ENCODE data around the gene RASL11A. TPM values are rescaled to one million over a fixed set of nuclear protein-coding genes. Genes with fewer than 3 reads are reported as not detected.
"Not testable (repeated sequence)": the region's sequence is repeated elsewhere in the genome, so short reads cannot be mapped to it uniquely, and the experiment has no call there.

The RASL11A gene
- total and polyA plus RNA-seq, 8 donors: 1.4 to 6.6 (median 3.1) TPM

DNA sequence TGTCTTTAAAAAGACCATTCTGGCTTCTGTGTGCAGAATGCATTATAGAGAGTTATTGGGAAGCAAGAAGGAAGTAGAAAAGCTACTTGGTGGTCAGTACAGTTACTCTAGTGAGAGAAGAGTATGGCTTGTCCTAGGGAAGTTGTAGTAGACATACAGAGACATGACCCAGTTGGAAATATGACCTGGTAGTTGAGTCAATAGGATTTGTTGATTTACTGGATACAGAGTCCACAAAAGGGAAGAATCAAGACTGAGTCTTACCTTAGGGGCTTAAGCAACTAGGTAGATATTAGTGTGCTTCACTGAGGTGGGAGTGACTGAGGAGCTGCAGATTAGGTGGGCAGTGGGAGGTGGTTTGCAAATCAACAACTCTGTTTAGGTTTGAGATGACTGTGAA, 48.8 kb downstream of the RASL11A start:
- no peak overlapping the region for H3K27ac ChIP-seq
- ATAC-seq (no peak), DNase-seq (no peak), FAIRE-seq (no peak)
- TF ChIP-seq, protein P1, sequence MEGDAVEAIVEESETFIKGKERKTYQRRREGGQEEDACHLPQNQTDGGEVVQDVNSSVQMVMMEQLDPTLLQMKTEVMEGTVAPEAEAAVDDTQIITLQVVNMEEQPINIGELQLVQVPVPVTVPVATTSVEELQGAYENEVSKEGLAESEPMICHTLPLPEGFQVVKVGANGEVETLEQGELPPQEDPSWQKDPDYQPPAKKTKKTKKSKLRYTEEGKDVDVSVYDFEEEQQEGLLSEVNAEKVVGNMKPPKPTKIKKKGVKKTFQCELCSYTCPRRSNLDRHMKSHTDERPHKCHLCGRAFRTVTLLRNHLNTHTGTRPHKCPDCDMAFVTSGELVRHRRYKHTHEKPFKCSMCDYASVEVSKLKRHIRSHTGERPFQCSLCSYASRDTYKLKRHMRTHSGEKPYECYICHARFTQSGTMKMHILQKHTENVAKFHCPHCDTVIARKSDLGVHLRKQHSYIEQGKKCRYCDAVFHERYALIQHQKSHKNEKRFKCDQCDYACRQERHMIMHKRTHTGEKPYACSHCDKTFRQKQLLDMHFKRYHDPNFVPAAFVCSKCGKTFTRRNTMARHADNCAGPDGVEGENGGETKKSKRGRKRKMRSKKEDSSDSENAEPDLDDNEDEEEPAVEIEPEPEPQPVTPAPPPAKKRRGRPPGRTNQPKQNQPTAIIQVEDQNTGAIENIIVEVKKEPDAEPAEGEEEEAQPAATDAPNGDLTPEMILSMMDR (IDR thresholded peaks at IDR 0.05): no peak
- H3K36me3 ChIP-seq: no peaks in the 10 kb centered on the region
- intact Hi-C loops (cut with DNase I): no loop called here
- H3K4me3 ChIP-seq: no peak overlapping the region
- H3K27me3 ChIP-seq: peaks cover 0 to 4% (median 2%) of the 10 kb centered on the region in 4 donors
- H3K9me3 ChIP-seq: no peaks in the 10 kb centered on the region
- no peaks in the 10 kb centered on the region for H3K4me1 ChIP-seq

DNA sequence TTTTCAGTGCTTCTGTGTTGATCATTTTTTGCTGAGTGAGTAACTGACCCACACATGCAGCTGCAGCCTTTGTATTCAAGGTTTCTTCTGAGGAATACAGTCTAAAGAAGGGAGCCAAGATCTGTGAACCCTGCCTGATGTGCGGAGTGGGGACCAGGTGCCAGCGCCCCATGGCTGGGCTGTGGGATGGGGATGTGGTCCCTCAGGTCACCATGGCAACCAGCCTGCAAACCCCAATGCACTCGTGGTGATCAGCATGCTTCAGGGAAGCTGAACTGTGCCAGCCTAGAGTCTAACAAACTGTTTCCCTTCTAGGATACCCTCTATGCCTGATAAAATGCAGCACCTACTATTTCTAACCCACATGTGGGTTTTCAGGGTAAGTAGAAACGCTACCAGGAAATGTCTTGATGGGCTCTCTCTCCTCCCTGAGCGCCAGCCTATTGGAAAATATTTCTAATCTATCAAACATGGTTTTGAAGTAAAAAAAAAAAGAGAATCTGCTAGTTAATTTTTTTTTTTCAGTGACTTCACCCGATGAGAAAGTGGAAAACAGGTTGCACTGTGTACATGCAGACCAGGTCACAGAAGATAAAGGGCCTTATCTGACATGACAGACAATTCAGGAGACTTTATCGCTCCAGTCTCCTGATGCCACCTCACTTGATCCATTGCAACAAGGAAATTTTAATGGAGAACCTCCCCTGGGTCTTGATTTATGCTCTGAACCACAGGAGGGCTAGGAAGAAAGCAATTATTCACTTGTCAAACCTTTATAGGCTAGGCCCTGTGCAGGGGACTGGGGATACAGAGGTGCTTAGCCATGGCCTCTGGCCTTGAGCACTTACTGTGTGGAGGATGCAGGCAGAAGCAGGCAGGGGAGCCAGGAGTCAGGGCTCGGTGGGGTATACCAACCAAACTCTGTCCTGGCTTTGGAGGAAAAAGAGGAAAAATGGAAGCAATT, 51.1 kb downstream of the RASL11A start:
- FAIRE-seq (no peak), DNase-seq (no peak), ATAC-seq (no peak)

DNA sequence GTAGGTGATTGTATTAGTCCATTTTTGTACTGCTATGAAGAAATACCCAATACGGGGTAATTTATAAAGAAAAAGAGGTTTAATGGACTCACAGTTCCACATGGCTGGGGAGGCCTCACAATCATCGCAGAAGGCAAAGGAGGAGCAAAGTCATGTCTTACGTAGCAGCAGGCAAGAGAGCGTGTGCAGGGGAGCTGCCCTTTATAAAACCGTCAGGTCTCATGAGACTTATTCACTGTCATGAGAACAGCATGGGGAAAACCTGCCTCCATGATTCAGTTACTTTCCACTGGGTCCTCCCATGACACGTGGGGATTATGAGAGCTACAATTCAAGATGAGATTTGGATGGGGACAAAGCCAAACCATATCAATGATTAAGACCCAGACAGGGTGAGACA, 51.8 kb downstream of the RASL11A start:
- 77 to 81% methylated on average over 6 of the region's 6 CpGs for WGBS, 2 donors

More for the DNA sequence above, 51.1 kb downstream of the RASL11A start:
- H3K9me3 ChIP-seq: no peaks in the 10 kb centered on the region
- H3K4me1 ChIP-seq: no peaks in the 10 kb centered on the region
- no peak overlapping the region for H3K27ac ChIP-seq
- TF ChIP-seq, protein P1 (IDR thresholded peaks at IDR 0.05): no peak
- 56 to 59% methylated on average over 8 of the region's 8 CpGs for WGBS, 2 donors
- H3K4me3 ChIP-seq: no peak overlapping the region
- intact Hi-C loops (cut with DNase I): no loop called here
- H3K27me3 ChIP-seq: no peaks in the 10 kb centered on the region
- no peaks in the 10 kb centered on the region for H3K36me3 ChIP-seq

More for the DNA sequence above, 51.8 kb downstream of the RASL11A start:
- H3K36me3 ChIP-seq; FAIRE-seq; intact Hi-C loops (cut with DNase I); H3K27me3 ChIP-seq; H3K4me3 ChIP-seq; DNase-seq; H3K27ac ChIP-seq; ATAC-seq; H3K9me3 ChIP-seq; H3K4me1 ChIP-seq: not testable (repeated sequence)

Other genes with a start within 250 kb of the RASL11A start
- gene USP12, start 99.0 kb upstream of the RASL11A start, total RNA-seq: 10 to 100 TPM in 2 of 6 donors, 1 to 10 TPM in 4; 8.6 to 18.9 (median 9.4) TPM
- gene USP12, start 99.0 kb upstream of the RASL11A start, polyA plus RNA-seq: 1 to 10 TPM; 3.9 to 9.9 TPM
- 100 to 1,000 TPM; 526 to 844 (median 686) TPM for gene RPL21, start 19.3 kb upstream of the RASL11A start, total RNA-seq
- gene RPL21, start 19.3 kb upstream of the RASL11A start, polyA plus RNA-seq: 100 to 1,000 TPM; 376 to 759 TPM
- 10 to 100 TPM; 39.5 to 54.9 (median 53.9) TPM for gene GTF3A, start 153.8 kb downstream of the RASL11A start, total RNA-seq
- gene GTF3A, start 153.8 kb downstream of the RASL11A start, polyA plus RNA-seq: 100 to 1,000 TPM in 1 of 2 donors, 10 to 100 TPM in 1; 77.9 to 130 TPM
- gene MTIF3, start 179.7 kb downstream of the RASL11A start, total RNA-seq: 10 to 100 TPM; 22.3 to 31.7 (median 29.3) TPM
- gene MTIF3, start 179.7 kb downstream of the RASL11A start, polyA plus RNA-seq: 10 to 100 TPM; 57.7 to 91.4 TPM